GM18909 (cell line): Measurements from ENCODE around the gene COL19A1.

Experiments used
- ATAC-seq: cut with Tn5 transposase; IDR thresholded peaks from one replicate; pipeline ENCODE4 v1.9.1; 2021; ENCODE audit warnings: mild to moderate bottlenecking; ENCODE audit not compliant: unreplicated experiment, poor library complexity

COL19A1 gene

DNA sequence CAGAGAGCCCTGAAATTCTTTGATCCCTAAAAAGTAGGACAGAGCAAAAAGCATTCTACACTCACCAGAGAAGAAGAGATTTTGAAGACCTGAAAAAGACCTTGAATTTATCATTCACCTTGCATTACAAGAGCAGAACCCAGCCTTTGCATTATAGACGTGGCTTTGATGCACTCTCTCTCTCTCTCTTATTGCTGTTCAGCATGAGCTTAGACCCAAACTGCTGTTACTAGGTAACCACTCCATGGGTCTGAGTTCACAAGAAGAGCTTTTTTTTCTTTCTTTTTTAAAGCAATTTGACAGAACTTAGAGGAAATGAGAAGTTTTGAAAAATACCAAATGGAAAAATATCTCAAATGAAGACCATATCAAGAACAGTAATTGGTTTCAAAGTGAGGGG, 392.1 kb downstream of the COL19A1 start:
- ATAC-seq, result no peak
